K562 (cell line): ENCODE measurements around the gene FUZ. TPM values are rescaled to one million over a fixed set of nuclear protein-coding genes. Genes with fewer than 3 reads are reported as not detected.

Source experiments
- AFF1 ChIP-seq, 2 experiments: fragments of 450-650 bp; IDR thresholded peaks; 2 replicates each; pipeline ENCODE4 v1.6.1; 2018; ENCODE audit warnings: mild to moderate bottlenecking in 2 of 2, low read depth in 1 of 2; ENCODE audit not compliant: partially characterized antibody in 2 of 2
- BDP1 ChIP-seq: IDR thresholded peaks from 3 replicates; pipeline ENCODE4 v1.6.1; 2011; ENCODE audit not compliant: insufficient read length, insufficient read depth
- FOXJ3 ChIP-seq: sonication (generic); formaldehyde crosslinking; IDR thresholded peaks from 2 replicates; pipeline ENCODE4 v1.4.0; 2020; ENCODE audit warnings: mild to moderate bottlenecking, missing genetic modification reagents
- KAT2B ChIP-seq: IDR thresholded peaks from one replicate; pipeline ENCODE4 v1.6.1; 2012; ENCODE audit warnings: low read depth, mild to moderate bottlenecking, control low read depth, inconsistent platforms, low read length, moderate library complexity
- LCOR ChIP-seq: sonication (generic); formaldehyde crosslinking; IDR thresholded peaks from 2 replicates; pipeline ENCODE4 v1.8.0; 2022; ENCODE audit warnings: mild to moderate bottlenecking, missing genetic modification reagents
- LEF1 ChIP-seq: fragments of 450-650 bp; IDR thresholded peaks from 2 replicates; pipeline ENCODE4 v1.6.1; 2016; ENCODE audit warnings: mild to moderate bottlenecking
- MEIS2 ChIP-seq: fragments of 450-650 bp; IDR thresholded peaks from 2 replicates; pipeline ENCODE4 v1.6.1; 2014; ENCODE audit warnings: mild to moderate bottlenecking; ENCODE audit not compliant: partially characterized antibody
- NEUROD1 ChIP-seq: fragments of 150-350 bp; IDR thresholded peaks from 2 replicates; pipeline ENCODE4 v1.6.1; 2014; ENCODE audit warnings: borderline replicate concordance, low read length, low read depth; ENCODE audit not compliant: partially characterized antibody
- PHF8 ChIP-seq: fragments of 200-600 bp; sonication (generic); IDR thresholded peaks from 2 replicates; pipeline ENCODE4 v1.6.1; 2012; ENCODE audit warnings: mixed run types, mild to moderate bottlenecking, inconsistent platforms, low read length, moderate library complexity, borderline replicate concordance
- POLR2G ChIP-seq: fragments of 200-400 bp; formaldehyde crosslinking; IDR thresholded peaks from 2 replicates; pipeline ENCODE4 v1.6.1; 2017; ENCODE audit warnings: low read depth, mild to moderate bottlenecking, antibody characterized with exemption, low read length, moderate library complexity
- PRDM10 ChIP-seq: fragments of 450-650 bp; IDR thresholded peaks from 2 replicates; pipeline ENCODE4 v1.6.1; 2018; ENCODE audit not compliant: partially characterized antibody
- RNF2 ChIP-seq: sonication (generic); IDR thresholded peaks from 2 replicates; pipeline ENCODE4 v1.6.1; 2016
- SMARCA5 ChIP-seq: fragments of 450-650 bp; IDR thresholded peaks from 2 replicates; pipeline ENCODE4 v1.6.1; 2016
- TBP ChIP-seq: optimal IDR thresholded peaks from 2 replicates; pipeline ENCODE3; 2011; ENCODE audit warnings: low read depth, low read length, improper control_type of control experiment
- THAP7 ChIP-seq: fragments of 250-450 bp; sonication (Bioruptor Pico); IDR thresholded peaks from 2 replicates; pipeline ENCODE4 v1.5.0; 2021
- TSC22D4 ChIP-seq: fragments of 450-650 bp; IDR thresholded peaks from 2 replicates; pipeline ENCODE4 v1.6.1; 2016; ENCODE audit warnings: missing genetic modification characterization, missing biosample characterization, control low read depth
- ZNF740 ChIP-seq, 3 experiments: fragments of 200-800 bp in 1 of 3; sonication (Bioruptor generic) in 1 of 3; sonication (generic) in 1 of 3; formaldehyde crosslinking in 1 of 3; IDR thresholded peaks; 2 replicates each; pipeline versions ENCODE4 v1.6.1 to v1.8.0; 2016 to 2022; ENCODE audit warnings: mild to moderate bottlenecking in 2 of 3, missing compliant biosample characterization in 2 of 3, missing genetic modification characterization in 2 of 3, missing genetic modification reagents in 1 of 3
- polyA plus RNA-seq, 8 experiments: library from polyadenylated mRNA; depleted of rRNA in 4 of 8; stranded (reverse) in 5 of 8; unstranded in 3 of 8; fragments of >200 nt; fragmentation: Nextera tagmentation in 2 of 8; fragmentation: Illumina TruSeq in 1 of 8; extraction: Ambion mirVana in 2 of 8; extraction: Trizol in 1 of 8; gene quantifications; 2 replicates each; pipeline versions ENCODE4 v1.2.1 to v1.2.3, GENCODE V29; 2011 to 2014; ENCODE audit warnings: inconsistent platforms in 1 of 8, missing spikeins in 1 of 8
- total RNA-seq, 7 experiments: library from RNA; depleted of rRNA in 6 of 7; stranded (reverse); fragments of >200 nt in 6 of 7; fragmentation: Illumina TruSeq in 2 of 7; extraction: Trizol in 2 of 7; gene quantifications; 2 replicates each; pipeline versions ENCODE4 v1.2.1 to v1.2.3, GENCODE V29; 2011 to 2021; ENCODE audit warnings: low replicate concordance in 1 of 7

The FUZ gene
- total and polyA plus RNA-seq, 9 of the 15 experiments (the other 6 are each of a cell fraction or from before 2014, with no cell fraction given): 0.17 to 7.6 (median 3.6) TPM; not detected in 1

- peak; percentile 97 for TF ChIP-seq ZNF740 (CRISPR knock-in tag; IDR thresholded peaks at IDR 0.05)
- TF ChIP-seq ZNF740 (tag; IDR thresholded peaks at IDR 0.05): peak in 1 of 2 experiments; percentile 91; a peak in 2 of 4 replicates
- TF ChIP-seq SMARCA5: peak; percentile 51; the same call in 1 of the 2 replicates
- peak; percentile 47; the same call in 1 of the 2 replicates for TF ChIP-seq POLR2G
- TF ChIP-seq LEF1: peak; percentile 74
- TF ChIP-seq FOXJ3 (CRISPR knock-in tag): no peak
- TF ChIP-seq TSC22D4 (tag): no peak
- peak; percentile 43; the same call in 1 of the 2 replicates for TF ChIP-seq PHF8
- TF ChIP-seq RNF2: peak; percentile 51; the same call in 1 of the 2 replicates
- no peak for TF ChIP-seq KAT2B
- TF ChIP-seq BDP1: no peak
- no peak for TF ChIP-seq LCOR
- no peak for TF ChIP-seq THAP7 (CRISPR knock-in tag)
- peak; percentile 80 for TF ChIP-seq MEIS2
- TF ChIP-seq NEUROD1: peak; percentile 98
- TF ChIP-seq TBP: peak; percentile 86
- peak; percentile 22 to 38 for TF ChIP-seq AFF1 (IDR thresholded peaks at IDR 0.05; ENCODE audit: low read depth in 1 of 2, partially characterized antibody in 2 of 2)
- peak; percentile 6 for TF ChIP-seq PRDM10
Measured at GRCh38 chr19:49766007-49766929, 46.8 kb downstream of the FUZ start (continued).
